Activated CD4-positive, alpha-beta T cell treated with anti-CD3 and anti-CD28 coated beads for 36 hours (primary cell): ENCODE results near the gene WDFY2. TPM values are rescaled to one million over a fixed set of nuclear protein-coding genes. Genes with fewer than 3 reads are reported as not detected.
"Not testable (repeated sequence)": the region's sequence is repeated elsewhere in the genome, so short reads cannot be mapped to it uniquely, and the experiment has no call there.

ENCODE experiments used
- ATAC-seq: fragments of 200-7000 bp; cut with Tn5 transposase; one replicate; pipeline ENCODE4 v1.10.0; 2021; ENCODE audit warnings: mild to moderate bottlenecking, moderate library complexity
- CTCF ChIA-PET: fragments of 350-600 bp; sonication (Branson Sonifier 250); formaldehyde crosslinking; loops from one replicate; lab custom pipeline; 2021; ENCODE audit warnings: antibody characterized with exemption; lab: Charles Lee
- POLR2A ChIA-PET: fragments of 350-600 bp; sonication (Branson Sonifier 250); formaldehyde crosslinking; loops from one replicate; lab custom pipeline; 2021; ENCODE audit warnings: antibody characterized with exemption, inconsistent platforms; lab: Charles Lee
- DNase-seq: peaks from one replicate; pipeline ENCODE4 v3.0.0-alpha.2; 2020
- H3K27ac Mint-ChIP-seq: one replicate; pipeline ENCODE4 v1.8.0; 2021; ENCODE audit warnings: mixed read lengths
- H3K27me3 Mint-ChIP-seq: one replicate; pipeline ENCODE4 v1.8.0; 2021; ENCODE audit warnings: mixed read lengths
- H3K36me3 Mint-ChIP-seq: one replicate; pipeline ENCODE4 v1.8.0; 2021; ENCODE audit warnings: low read depth, mixed read lengths
- H3K4me1 Mint-ChIP-seq: one replicate; pipeline ENCODE4 v1.8.0; 2021; ENCODE audit warnings: mixed read lengths
- H3K4me3 Mint-ChIP-seq: one replicate; pipeline ENCODE4 v1.8.0; 2021; ENCODE audit warnings: mild to moderate bottlenecking, moderate library complexity, mixed read lengths
- H3K9me3 Mint-ChIP-seq: one replicate; pipeline ENCODE4 v1.8.0; 2021; ENCODE audit warnings: low read depth, mixed read lengths
- intact Hi-C, 2 experiments: fragments of 100-400 bp; cut with DNase I in 1 of 2; cut with micrococcal nuclease in 1 of 2; formaldehyde crosslinking; loops; one replicate each; pipeline versions ENCODE4 v1.14.2 to v1.15.1; 2022 to 2024; cut with DNase I, micrococcal nuclease
- total RNA-seq, 2 experiments: library from RNA; stranded (reverse); gene quantifications; one replicate each; pipeline ENCODE4 v1.2.3, GENCODE V29; 2021

The WDFY2 gene
- total RNA-seq, 2 experiments from 2014 or later: 7.4 to 9.5 TPM

- Mint-ChIP-seq H3K9me3 (no peaks in the 10 kb centered on the region), H3K4me3 (no peak overlapping the region), H3K4me1 (peaks cover 14% of the 10 kb centered on the region), H3K27me3 (no peaks in the 10 kb centered on the region), H3K36me3 (peaks cover 6% of the 10 kb centered on the region), H3K27ac (no peak overlapping the region)
- CTCF ChIA-PET: no interaction called here
- POLR2A ChIA-PET: no interaction called here
- DNase-seq (no peak), ATAC-seq (no peak)
- intact Hi-C loops: no loop called here
Observed at GRCh38 chr13:51687947-51688714, 103.9 kb downstream of the WDFY2 start.

- no peak overlapping the region for H3K4me3 Mint-ChIP-seq
- no peak for ATAC-seq
- POLR2A ChIA-PET: interaction anchor here (0.9 kb wide), 1 partner anchor 7 kb away, joined by 4 read pairs; no protein-coding TSS in a partner anchor
- intact Hi-C loops: no loop called here
- H3K4me1 Mint-ChIP-seq: peaks cover 14% of the 10 kb centered on the region
- H3K27me3 Mint-ChIP-seq: no peaks in the 10 kb centered on the region
- no peaks in the 10 kb centered on the region for H3K9me3 Mint-ChIP-seq
- H3K27ac Mint-ChIP-seq: no peak overlapping the region
- CTCF ChIA-PET: interaction anchor here (1.0 kb wide), 1 partner anchor 32 kb away, joined by 3 read pairs; no protein-coding TSS in a partner anchor
- no peak for DNase-seq
- H3K36me3 Mint-ChIP-seq: peaks cover 6% of the 10 kb centered on the region
Observed at GRCh38 chr13:51688937-51689662, 104.8 kb downstream of the WDFY2 start.

- ChIA-PET POLR2A (interaction anchor here (0.9 kb wide), 1 partner anchor 8 kb away, joined by 4 read pairs; no protein-coding TSS in a partner anchor), CTCF (interaction anchor here (0.5 to 1.0 kb wide), 2 partner anchors 33 to 50 kb away, joined by 3 read pairs; no protein-coding TSS in a partner anchor)
- ATAC-seq: peak; percentile 65
- Mint-ChIP-seq H3K4me3 (no peak overlapping the region), H3K27ac (no peak overlapping the region), H3K9me3 (no peaks in the 10 kb centered on the region), H3K27me3 (no peaks in the 10 kb centered on the region), H3K36me3 (peaks cover 6% of the 10 kb centered on the region), H3K4me1 (peaks cover 14% of the 10 kb centered on the region)
- DNase-seq: no peak
- intact Hi-C loops: no loop called here
Observed at GRCh38 chr13:51689663-51689996, 105.4 kb downstream of the WDFY2 start.

GRCh38 chr13:51695677-51696076, 111.4 kb downstream of the WDFY2 start:
- H3K9me3 Mint-ChIP-seq, H3K4me3 Mint-ChIP-seq, CTCF ChIA-PET, ATAC-seq, intact Hi-C loops, POLR2A ChIA-PET, H3K4me1 Mint-ChIP-seq, H3K27ac Mint-ChIP-seq, H3K27me3 Mint-ChIP-seq, DNase-seq: not testable (repeated sequence)
- H3K36me3 Mint-ChIP-seq: peaks cover 10% of the 10 kb centered on the region

GRCh38 chr13:51697181-51697580, 112.9 kb downstream of the WDFY2 start:
- peaks cover 8% of the 10 kb centered on the region for H3K36me3 Mint-ChIP-seq
- no peaks in the 10 kb centered on the region for H3K4me1 Mint-ChIP-seq
- no peaks in the 10 kb centered on the region for H3K27me3 Mint-ChIP-seq
- peaks cover 3% of the 10 kb centered on the region for H3K9me3 Mint-ChIP-seq
- intact Hi-C loops: no loop called here
- no peak for DNase-seq
- POLR2A ChIA-PET: no interaction called here
- no peak for ATAC-seq
- no peak overlapping the region for H3K27ac Mint-ChIP-seq
- CTCF ChIA-PET: interaction anchor here (0.6 to 0.9 kb wide), 2 partner anchors 13 to 100 kb away, joined by 3 read pairs; no protein-coding TSS in a partner anchor
- H3K4me3 Mint-ChIP-seq: no peak overlapping the region

GRCh38 chr13:51697855-51698254, 113.6 kb downstream of the WDFY2 start:
- intact Hi-C loops: no loop called here
- ChIA-PET CTCF (interaction anchor here (0.6 to 0.9 kb wide), 2 partner anchors 14 to 100 kb away, joined by 3 read pairs; no protein-coding TSS in a partner anchor), POLR2A (interaction anchor here (0.6 kb wide), 1 partner anchor 178 kb away, joined by 7 read pairs; no protein-coding TSS in a partner anchor)
- Mint-ChIP-seq H3K9me3 (peaks cover 3% of the 10 kb centered on the region), H3K4me1 (no peaks in the 10 kb centered on the region), H3K27me3 (no peaks in the 10 kb centered on the region), H3K4me3 (no peak overlapping the region), H3K27ac (no peak overlapping the region), H3K36me3 (peaks cover 8% of the 10 kb centered on the region)
- DNase-seq (no peak), ATAC-seq (no peak)

GRCh38 chr13:51698352-51698751, 114.1 kb downstream of the WDFY2 start:
- ATAC-seq: no peak
- no peak for DNase-seq
- H3K4me3 Mint-ChIP-seq: no peak overlapping the region
- no peaks in the 10 kb centered on the region for H3K4me1 Mint-ChIP-seq
- H3K27me3 Mint-ChIP-seq: no peaks in the 10 kb centered on the region
- POLR2A ChIA-PET: no interaction called here
- peaks cover 8% of the 10 kb centered on the region for H3K36me3 Mint-ChIP-seq
- peaks cover 3% of the 10 kb centered on the region for H3K9me3 Mint-ChIP-seq
- intact Hi-C loops: no loop called here
- H3K27ac Mint-ChIP-seq: no peak overlapping the region
- CTCF ChIA-PET: interaction anchor here (0.6 to 1.0 kb wide), 2 partner anchors 82 to 364 kb away, joined by 3 to 4 read pairs; no protein-coding TSS in a partner anchor

GRCh38 chr13:51704399-51705313, 120.4 kb downstream of the WDFY2 start:
- POLR2A ChIA-PET: no interaction called here
- ATAC-seq (no peak), DNase-seq (no peak)
- no peaks in the 10 kb centered on the region for H3K27me3 Mint-ChIP-seq
- no peak overlapping the region for H3K27ac Mint-ChIP-seq
- intact Hi-C loops: no loop called here
- H3K36me3 Mint-ChIP-seq: peaks cover 18% of the 10 kb centered on the region
- no peaks in the 10 kb centered on the region for H3K9me3 Mint-ChIP-seq
- no peak overlapping the region for H3K4me3 Mint-ChIP-seq
- CTCF ChIA-PET: interaction anchor here (0.7 kb wide), 1 partner anchor 68 kb away, joined by 3 read pairs; no protein-coding TSS in a partner anchor
- peaks cover 5% of the 10 kb centered on the region for H3K4me1 Mint-ChIP-seq

- Mint-ChIP-seq H3K9me3 (no peaks in the 10 kb centered on the region), H3K27ac (no peak overlapping the region), H3K27me3 (no peaks in the 10 kb centered on the region), H3K4me3 (no peak overlapping the region), H3K36me3 (peaks cover 16% of the 10 kb centered on the region), H3K4me1 (peaks cover 5% of the 10 kb centered on the region)
- no peak for DNase-seq
- intact Hi-C loops: no loop called here
- ATAC-seq: no peak
- ChIA-PET POLR2A (no interaction called here), CTCF (interaction anchor here (0.6 kb wide), 1 partner anchor 345 kb away, joined by 3 read pairs; no protein-coding TSS in a partner anchor)
Observed at GRCh38 chr13:51707461-51707860, 123.2 kb downstream of the WDFY2 start.

GRCh38 chr13:51713807-51714206, 129.5 kb downstream of the WDFY2 start:
- ChIA-PET POLR2A (no interaction called here), CTCF (no interaction called here)
- intact Hi-C loops: no loop called here
- ATAC-seq (no peak), DNase-seq (no peak)
- Mint-ChIP-seq H3K27ac (no peak overlapping the region), H3K36me3 (no peaks in the 10 kb centered on the region), H3K9me3 (no peaks in the 10 kb centered on the region), H3K27me3 (no peaks in the 10 kb centered on the region), H3K4me3 (no peak overlapping the region), H3K4me1 (no peaks in the 10 kb centered on the region)
